HEK293 (cell line): Measurements from ENCODE around the gene ISL1.

Experiments used
- CTCF ChIA-PET: fragments of 350-600 bp; formaldehyde crosslinking; extraction: SDS; loops from one replicate; lab custom pipeline; 2021; ENCODE audit warnings: antibody characterized with exemption; lab: Yijun Ruan, JAX
- POLR2A ChIA-PET: fragments of 300-600 bp; formaldehyde crosslinking; extraction: SDS; loops from one replicate; lab custom pipeline; 2020; ENCODE audit warnings: antibody characterized with exemption, inconsistent platforms; lab: Yijun Ruan, JAX
- H3K27ac ChIP-seq: fragments of 200-500 bp; sonication (Bioruptor generic); 2 replicates; pipeline ENCODE4 v1.5.1; 2014; ENCODE audit warnings: low read depth, low read length, control low read depth, inconsistent platforms; ENCODE audit errors: extremely low read depth
- H3K36me3 ChIP-seq, 2 experiments: fragments of 200-500 bp in 1 of 2; sonication (Bioruptor generic) in 1 of 2; 1 replicate in 1 of 2; 2 replicates in 1 of 2; pipeline ENCODE4 v1.5.1; 2014 to 2017; ENCODE audit warnings: inconsistent platforms in 2 of 2, low read length in 2 of 2; ENCODE audit not compliant: control insufficient read depth in 2 of 2, insufficient read depth in 1 of 2
- H3K4me1 ChIP-seq: fragments of 200-500 bp; sonication (Bioruptor generic); 2 replicates; pipeline ENCODE4 v1.5.1; 2014; ENCODE audit warnings: mild to moderate bottlenecking, low read length, inconsistent platforms; ENCODE audit not compliant: control insufficient read depth, insufficient read depth
- H3K4me3 ChIP-seq: 2 replicates; pipeline ENCODE4 v1.5.1; 2011; ENCODE audit warnings: low read depth, mild to moderate bottlenecking, control low read depth, low read length, moderate library complexity
- H3K9me3 ChIP-seq: fragments of 200-500 bp; sonication (Bioruptor generic); 2 replicates; pipeline ENCODE4 v1.5.1; 2014; ENCODE audit warnings: low read depth, low read length, inconsistent platforms; ENCODE audit not compliant: control insufficient read depth, insufficient read depth
- BCL11A ChIP-seq: fragments of 450-650 bp; formaldehyde crosslinking; IDR thresholded peaks from 2 replicates; pipeline ENCODE4 v1.5.1; 2016; ENCODE audit warnings: low read depth, missing biosample characterization, missing genetic modification characterization
- CTCF ChIP-seq: fragments of 450-650 bp; formaldehyde crosslinking; IDR thresholded peaks from 2 replicates; pipeline ENCODE4 v1.5.1; 2016; ENCODE audit warnings: missing biosample characterization, missing genetic modification characterization
- HOXA7 ChIP-seq: sonication (generic); formaldehyde crosslinking; IDR thresholded peaks from 2 replicates; pipeline ENCODE4 v1.8.1; 2022; ENCODE audit warnings: missing genetic modification reagents, borderline replicate concordance
- KLF8 ChIP-seq: fragments of 450-650 bp; formaldehyde crosslinking; IDR thresholded peaks from 2 replicates; pipeline ENCODE4 v1.5.1; 2016; ENCODE audit warnings: missing biosample characterization, missing genetic modification characterization
- ZBTB49 ChIP-seq: fragments of 450-650 bp; formaldehyde crosslinking; IDR thresholded peaks from 2 replicates; pipeline ENCODE4 v1.5.1; 2016; ENCODE audit warnings: missing biosample characterization, missing genetic modification characterization, low read depth
- ZNF112 ChIP-seq: fragments of 450-650 bp; formaldehyde crosslinking; IDR thresholded peaks from 2 replicates; pipeline ENCODE4 v1.5.0; 2017; ENCODE audit warnings: missing biosample characterization, missing genetic modification characterization
- ZNF132 ChIP-seq: fragments of 450-650 bp; formaldehyde crosslinking; IDR thresholded peaks from 2 replicates; pipeline ENCODE4 v1.5.1; 2017; ENCODE audit warnings: missing biosample characterization, missing genetic modification characterization, borderline replicate concordance
- ZNF184 ChIP-seq: fragments of 450-650 bp; IDR thresholded peaks from 2 replicates; pipeline ENCODE4 v1.5.1; 2018; ENCODE audit warnings: missing biosample characterization, mild to moderate bottlenecking, missing genetic modification characterization
- ZNF202 ChIP-seq: fragments of 450-650 bp; formaldehyde crosslinking; IDR thresholded peaks from 2 replicates; pipeline ENCODE4 v1.5.1; 2016; ENCODE audit warnings: missing biosample characterization, missing genetic modification characterization, borderline replicate concordance
- ZNF248 ChIP-seq: fragments of 450-650 bp; formaldehyde crosslinking; IDR thresholded peaks from 2 replicates; pipeline ENCODE4 v1.5.1; 2017; ENCODE audit warnings: missing biosample characterization, missing genetic modification characterization
- ZNF423 ChIP-seq: fragments of 450-650 bp; formaldehyde crosslinking; IDR thresholded peaks from 2 replicates; pipeline ENCODE4 v1.5.1; 2016; ENCODE audit warnings: missing biosample characterization, missing genetic modification characterization
- ZNF433 ChIP-seq: fragments of 450-650 bp; formaldehyde crosslinking; IDR thresholded peaks from 2 replicates; pipeline ENCODE4 v1.5.1; 2016; ENCODE audit warnings: missing biosample characterization, missing genetic modification characterization, low read depth
- ZNF624 ChIP-seq: fragments of 450-650 bp; formaldehyde crosslinking; IDR thresholded peaks from 2 replicates; pipeline ENCODE4 v1.5.1; 2017; ENCODE audit warnings: missing biosample characterization, missing genetic modification characterization
- ZNF639 ChIP-seq: fragments of 450-650 bp; formaldehyde crosslinking; IDR thresholded peaks from 2 replicates; pipeline ENCODE4 v1.5.1; 2016; ENCODE audit warnings: missing biosample characterization, missing genetic modification characterization
- ZNF664 ChIP-seq: fragments of 450-650 bp; formaldehyde crosslinking; IDR thresholded peaks from 2 replicates; pipeline ENCODE4 v1.5.1; 2016; ENCODE audit warnings: missing biosample characterization, missing genetic modification characterization
- ZNF692 ChIP-seq: fragments of 450-650 bp; formaldehyde crosslinking; IDR thresholded peaks from 2 replicates; pipeline ENCODE4 v1.5.1; 2016; ENCODE audit warnings: missing biosample characterization, missing genetic modification characterization
- ZNF777 ChIP-seq: fragments of 450-650 bp; formaldehyde crosslinking; IDR thresholded peaks from 2 replicates; pipeline ENCODE4 v1.5.1; 2017; ENCODE audit warnings: missing biosample characterization, missing genetic modification characterization, borderline replicate concordance
- ZSCAN23 ChIP-seq: fragments of 450-650 bp; formaldehyde crosslinking; IDR thresholded peaks from 2 replicates; pipeline ENCODE4 v1.5.1; 2016; ENCODE audit warnings: missing biosample characterization, missing genetic modification characterization
- ZSCAN4 ChIP-seq: fragments of 450-650 bp; formaldehyde crosslinking; IDR thresholded peaks from 2 replicates; pipeline ENCODE4 v1.5.1; 2017; ENCODE audit warnings: missing biosample characterization, missing genetic modification characterization
- TF ChIP-seq, protein P1 (sequence below): fragments of 450-650 bp; formaldehyde crosslinking; IDR thresholded peaks from 2 replicates; pipeline ENCODE4 v1.5.1; 2016; ENCODE audit warnings: missing biosample characterization, missing genetic modification characterization, low read depth

Gene ISL1

GRCh38 chr5:51414516-51414915 lies 31.3 kb downstream of the ISL1 start (continued):
- TF ChIP-seq ZNF423 (tag by site-specific recombination) (no peak), ZNF639 (no peak), BCL11A (tag by site-specific recombination) (no peak), ZNF202 (tag by site-specific recombination) (no peak), ZNF112 (tag by site-specific recombination) (no peak), HOXA7 (no peak), CTCF (tag by site-specific recombination) (no peak)
- TF ChIP-seq, protein P1, sequence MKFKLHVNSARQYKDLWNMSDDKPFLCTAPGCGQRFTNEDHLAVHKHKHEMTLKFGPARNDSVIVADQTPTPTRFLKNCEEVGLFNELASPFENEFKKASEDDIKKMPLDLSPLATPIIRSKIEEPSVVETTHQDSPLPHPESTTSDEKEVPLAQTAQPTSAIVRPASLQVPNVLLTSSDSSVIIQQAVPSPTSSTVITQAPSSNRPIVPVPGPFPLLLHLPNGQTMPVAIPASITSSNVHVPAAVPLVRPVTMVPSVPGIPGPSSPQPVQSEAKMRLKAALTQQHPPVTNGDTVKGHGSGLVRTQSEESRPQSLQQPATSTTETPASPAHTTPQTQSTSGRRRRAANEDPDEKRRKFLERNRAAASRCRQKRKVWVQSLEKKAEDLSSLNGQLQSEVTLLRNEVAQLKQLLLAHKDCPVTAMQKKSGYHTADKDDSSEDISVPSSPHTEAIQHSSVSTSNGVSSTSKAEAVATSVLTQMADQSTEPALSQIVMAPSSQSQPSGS (tag by site-specific recombination) = no peak

GRCh38 chr5:51416149-51416548 lies 32.9 kb downstream of the ISL1 start:
- no peak overlapping the region for H3K4me3 ChIP-seq
- H3K9me3 ChIP-seq = no peaks in the 10 kb centered on the region
- CTCF ChIA-PET = interaction anchor here (0.6 to 1.2 kb wide), 3 partner anchors 10 to 453 kb away, joined by 3 to 4 read pairs (median 3); no protein-coding TSS in a partner anchor
- no peaks in the 10 kb centered on the region for H3K36me3 ChIP-seq
- TF ChIP-seq ZNF624 (tag by site-specific recombination) = no peak
- no peak for TF ChIP-seq ZNF777 (tag by site-specific recombination)
- no peak for TF ChIP-seq ZNF692
- no peak for TF ChIP-seq ZBTB49 (tag by site-specific recombination)
- no peak for TF ChIP-seq KLF8
- no peak for TF ChIP-seq ZNF433 (tag by site-specific recombination)
- no peak for TF ChIP-seq ZNF664
- TF ChIP-seq ZSCAN23 (tag by site-specific recombination) = no peak
- no peak for TF ChIP-seq ZNF184
- TF ChIP-seq ZNF248 (tag by site-specific recombination) = no peak
- no peak for TF ChIP-seq ZSCAN4
- no peak for TF ChIP-seq ZNF132
- TF ChIP-seq, all 188 proteins: peak for 0
- H3K27ac ChIP-seq = no peak overlapping the region
- POLR2A ChIA-PET = no interaction called here
- no peaks in the 10 kb centered on the region for H3K4me1 ChIP-seq
